BLaER1 (cell line): Measurements from ENCODE around the gene UNC5A.

Experiments
- H3K27ac ChIP-seq: shearing (Covaris generic); formaldehyde crosslinking; 2 replicates; pipeline ENCODE4 v1.8.1; 2022
- H3K27me3 ChIP-seq: shearing (Covaris generic); formaldehyde crosslinking; 2 replicates; pipeline ENCODE4 v1.8.1; 2022
- H3K36me3 ChIP-seq: shearing (Covaris generic); formaldehyde crosslinking; 2 replicates; pipeline ENCODE4 v1.8.1; 2022
- H3K4me1 ChIP-seq: shearing (Covaris generic); formaldehyde crosslinking; 2 replicates; pipeline ENCODE4 v1.8.1; 2022
- H3K4me2 ChIP-seq: shearing (Covaris generic); formaldehyde crosslinking; 2 replicates; pipeline ENCODE4 v1.8.1; 2022
- H3K4me3 ChIP-seq: shearing (Covaris generic); formaldehyde crosslinking; 2 replicates; pipeline ENCODE4 v1.8.1; 2022
- H3K9ac ChIP-seq: shearing (Covaris generic); formaldehyde crosslinking; 2 replicates; pipeline ENCODE4 v1.8.1; 2022
- H3K9me3 ChIP-seq: shearing (Covaris generic); formaldehyde crosslinking; 2 replicates; pipeline ENCODE4 v1.8.1; 2022
- H4K20me1 ChIP-seq: shearing (Covaris generic); formaldehyde crosslinking; 2 replicates; pipeline ENCODE4 v1.8.1; 2022
- Cebpa-rat ChIP-seq: shearing (Covaris generic); IDR thresholded peaks from 2 replicates; pipeline ENCODE4 v1.8.1; 2022

Gene UNC5A

DNA sequence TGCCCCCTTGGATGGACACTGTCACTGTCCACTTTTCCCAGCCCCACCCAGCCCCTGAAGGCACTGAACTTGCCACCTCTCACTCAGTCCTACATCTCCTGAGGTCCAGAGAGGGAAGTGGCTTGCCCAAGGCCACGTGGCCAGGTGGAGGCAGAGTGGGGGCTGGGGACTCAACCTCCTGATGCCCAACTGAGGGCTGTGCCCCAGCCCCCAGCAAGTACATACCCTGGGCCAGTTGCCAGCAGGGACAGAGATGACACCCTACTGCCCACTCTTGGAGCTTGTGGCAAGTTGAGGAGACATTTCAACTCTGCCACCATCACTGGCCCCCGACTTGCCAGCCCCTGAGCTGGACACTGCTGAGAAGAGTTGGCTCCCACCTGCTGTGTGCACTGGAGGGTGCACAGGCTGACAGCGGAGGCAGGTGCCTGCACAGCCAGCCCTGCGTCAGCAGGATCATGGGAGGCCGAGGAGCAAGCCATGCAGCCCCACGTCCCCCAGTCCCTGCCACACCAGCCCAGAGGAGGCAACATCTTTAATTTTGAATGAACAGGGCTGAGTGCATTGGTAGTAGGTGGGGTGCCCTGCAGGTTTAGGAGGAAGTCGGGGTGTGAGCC is 39.4 kb downstream of the UNC5A start:
- H3K9ac ChIP-seq: no peak overlapping the region
- no peak overlapping the region for H3K4me3 ChIP-seq
- H3K27me3 ChIP-seq: peaks cover 23% of the 10 kb centered on the region; the same call in 1 of the 2 replicates
- H3K4me2 ChIP-seq: no peak overlapping the region
- H3K27ac ChIP-seq: no peak overlapping the region
- peaks cover 30% of the 10 kb centered on the region; the same call in 1 of the 2 replicates for H4K20me1 ChIP-seq
- H3K4me1 ChIP-seq: peaks cover 13% of the 10 kb centered on the region
- TF ChIP-seq Cebpa-rat: no peak
- no peaks in the 10 kb centered on the region for H3K36me3 ChIP-seq
- no peaks in the 10 kb centered on the region for H3K9me3 ChIP-seq

- H3K4me3 ChIP-seq: no peak overlapping the region
- peaks cover 32% of the 10 kb centered on the region; the same call in 1 of the 2 replicates for H3K27me3 ChIP-seq
- no peak for TF ChIP-seq Cebpa-rat
- no peak overlapping the region for H3K27ac ChIP-seq
- H3K9ac ChIP-seq: no peak overlapping the region
- no peak overlapping the region for H3K4me2 ChIP-seq
- peaks cover 4% of the 10 kb centered on the region for H3K4me1 ChIP-seq
- no peaks in the 10 kb centered on the region for H3K36me3 ChIP-seq
- H4K20me1 ChIP-seq: peaks cover 30% of the 10 kb centered on the region; the same call in 1 of the 2 replicates
- no peaks in the 10 kb centered on the region for H3K9me3 ChIP-seq
Measured at GRCh38 chr5:176850371-176851245, 40.2 kb downstream of the UNC5A start.

- H3K9me3 ChIP-seq: no peaks in the 10 kb centered on the region
- no peaks in the 10 kb centered on the region for H3K36me3 ChIP-seq
- H3K4me1 ChIP-seq: no peaks in the 10 kb centered on the region
- TF ChIP-seq Cebpa-rat: no peak
- no peak overlapping the region for H3K27ac ChIP-seq
- H3K27me3 ChIP-seq: peaks cover 40% of the 10 kb centered on the region; the same call in 1 of the 2 replicates
- peaks cover 27% of the 10 kb centered on the region; the same call in 1 of the 2 replicates for H4K20me1 ChIP-seq
- no peak overlapping the region for H3K9ac ChIP-seq
- no peak overlapping the region for H3K4me2 ChIP-seq
- H3K4me3 ChIP-seq: no peak overlapping the region
Measured at GRCh38 chr5:176851380-176851779, 41.0 kb downstream of the UNC5A start.

DNA sequence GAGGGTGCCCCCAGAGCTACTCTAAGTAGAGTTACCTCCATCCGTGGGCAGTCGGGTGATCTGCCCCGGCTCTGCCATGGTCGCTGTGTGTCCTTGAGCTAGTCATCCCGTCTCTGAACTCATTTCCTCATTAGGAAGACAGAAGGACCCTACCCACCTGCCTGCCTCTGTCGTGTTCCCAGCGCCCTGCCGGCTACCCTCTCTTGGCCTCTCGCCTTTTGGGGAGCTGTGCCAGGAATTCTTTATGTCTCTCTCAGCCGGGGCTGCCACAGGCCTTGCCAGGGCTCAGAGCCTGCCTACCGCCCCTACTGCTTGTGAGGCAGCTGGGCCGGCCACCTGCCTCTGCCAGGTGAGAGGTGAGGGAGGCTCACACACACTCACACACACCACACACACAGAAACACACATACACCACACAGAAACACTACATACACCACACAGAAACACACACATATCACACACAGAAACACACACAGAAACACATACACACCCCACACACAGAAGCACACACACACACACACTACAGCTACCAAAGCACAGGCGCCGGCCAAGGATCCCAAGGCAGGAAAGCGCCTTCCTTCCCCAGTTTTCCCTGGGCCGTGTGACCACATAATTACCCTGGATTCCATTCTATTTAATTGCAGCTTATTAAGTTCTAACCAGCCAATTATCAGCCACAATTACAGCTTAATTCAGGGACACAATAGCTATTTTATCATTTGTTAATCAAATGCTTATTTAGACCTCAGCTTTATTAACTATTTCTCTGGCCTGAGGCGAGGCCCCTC is 41.7 kb downstream of the UNC5A start:
- no peak overlapping the region for H3K4me3 ChIP-seq
- H3K4me1 ChIP-seq: no peaks in the 10 kb centered on the region
- peaks cover 43% of the 10 kb centered on the region; the same call in 1 of the 2 replicates for H3K27me3 ChIP-seq
- no peak overlapping the region for H3K27ac ChIP-seq
- no peaks in the 10 kb centered on the region for H3K36me3 ChIP-seq
- no peak overlapping the region for H3K9ac ChIP-seq
- H3K9me3 ChIP-seq: no peaks in the 10 kb centered on the region
- peaks cover 24% of the 10 kb centered on the region; the same call in 1 of the 2 replicates for H4K20me1 ChIP-seq
- TF ChIP-seq Cebpa-rat: no peak
- H3K4me2 ChIP-seq: no peak overlapping the region

- Histone ChIP-seq H3K4me2 (no peak overlapping the region), H4K20me1 (peaks cover 24% of the 10 kb centered on the region; the same call in 1 of the 2 replicates), H3K4me3 (no peak overlapping the region), H3K9me3 (no peaks in the 10 kb centered on the region), H3K27me3 (peaks cover 50% of the 10 kb centered on the region; the same call in 1 of the 2 replicates), H3K4me1 (no peaks in the 10 kb centered on the region), H3K9ac (no peak overlapping the region), H3K27ac (no peak overlapping the region), H3K36me3 (no peaks in the 10 kb centered on the region)
- no peak for TF ChIP-seq Cebpa-rat
Measured at GRCh38 chr5:176853151-176853778, 42.9 kb downstream of the UNC5A start.

DNA sequence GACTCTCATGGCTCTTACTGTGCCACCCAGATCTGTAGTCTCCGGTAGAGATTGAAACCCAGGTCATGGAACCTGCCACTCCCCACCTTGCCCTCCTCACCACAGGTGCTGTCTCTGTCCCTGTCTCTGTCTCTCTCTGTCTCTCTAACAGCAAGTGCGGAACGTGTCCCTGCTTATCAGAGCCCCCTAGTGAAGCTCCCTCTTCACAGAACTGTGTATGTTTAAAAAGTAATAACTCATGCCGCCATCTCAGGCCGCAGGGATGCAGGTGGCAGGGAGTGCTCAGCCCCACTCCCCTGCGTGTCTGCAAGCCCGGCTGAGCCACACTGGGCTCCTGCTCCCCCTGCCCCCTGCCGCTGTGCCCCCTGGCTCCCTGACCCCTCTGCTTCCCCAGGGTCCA is 43.8 kb downstream of the UNC5A start:
- Histone ChIP-seq H4K20me1 (peaks cover 24% of the 10 kb centered on the region; the same call in 1 of the 2 replicates), H3K4me1 (no peaks in the 10 kb centered on the region), H3K4me2 (no peak overlapping the region), H3K9ac (no peak overlapping the region), H3K27me3 (peaks cover 48% of the 10 kb centered on the region; the same call in 1 of the 2 replicates), H3K27ac (no peak overlapping the region), H3K9me3 (no peaks in the 10 kb centered on the region), H3K36me3 (no peaks in the 10 kb centered on the region), H3K4me3 (no peak overlapping the region)
- no peak for TF ChIP-seq Cebpa-rat

DNA sequence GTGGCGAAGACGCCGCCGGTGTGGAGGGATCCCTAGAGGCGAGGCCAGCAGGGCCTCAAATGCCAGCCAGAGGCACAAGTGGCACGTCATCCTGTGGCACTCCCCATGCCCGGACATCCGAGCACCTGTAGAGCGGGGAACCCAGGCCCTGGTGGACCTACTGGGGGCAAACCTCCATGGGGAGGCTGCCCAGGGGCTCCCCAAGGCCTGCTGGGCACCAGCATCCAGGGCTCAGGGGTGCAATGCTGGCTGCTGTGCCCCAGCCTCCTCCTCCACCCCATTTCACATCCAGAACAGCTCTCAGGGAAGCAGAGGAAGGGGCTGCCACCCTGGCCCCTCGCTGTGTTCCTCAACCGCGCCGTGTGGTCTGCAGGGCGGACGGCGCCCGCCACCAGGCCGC is 45.2 kb downstream of the UNC5A start:
- Histone ChIP-seq H3K36me3 (no peaks in the 10 kb centered on the region), H4K20me1 (peaks cover 26% of the 10 kb centered on the region; the same call in 1 of the 2 replicates), H3K27ac (no peak overlapping the region), H3K4me3 (no peak overlapping the region), H3K27me3 (peaks cover 54% of the 10 kb centered on the region; the same call in 1 of the 2 replicates), H3K4me1 (no peaks in the 10 kb centered on the region), H3K4me2 (no peak overlapping the region), H3K9ac (no peak overlapping the region), H3K9me3 (no peaks in the 10 kb centered on the region)
- TF ChIP-seq Cebpa-rat: no peak

DNA sequence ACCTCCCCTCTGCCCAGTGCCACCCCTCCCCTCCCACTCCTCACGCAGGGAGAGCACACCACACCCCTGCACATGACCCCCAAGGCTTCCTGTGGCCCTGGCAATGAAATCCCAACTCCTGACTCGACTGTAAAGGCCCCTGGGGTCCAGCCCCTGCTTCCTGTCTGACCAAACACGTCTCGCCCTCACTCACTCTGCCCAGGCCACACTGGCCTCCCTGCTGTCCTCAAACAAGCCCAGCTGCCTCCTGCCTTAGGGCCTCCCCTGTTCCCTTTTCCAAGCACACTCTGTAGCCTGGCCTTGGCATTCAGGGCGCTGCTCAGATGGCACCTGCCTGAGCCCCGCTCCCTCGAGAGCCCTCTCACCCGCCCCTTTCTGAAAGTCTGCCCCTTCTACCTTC is 46.4 kb downstream of the UNC5A start:
- H3K27me3 ChIP-seq: peaks cover 63% of the 10 kb centered on the region

GRCh38 chr5:176857216-176857893 is 47.0 kb downstream of the UNC5A start:
- Histone ChIP-seq H3K9me3 (no peaks in the 10 kb centered on the region), H4K20me1 (peaks cover 38% of the 10 kb centered on the region), H3K4me1 (peaks cover 11% of the 10 kb centered on the region), H3K27me3 (peaks cover 70% of the 10 kb centered on the region), H3K27ac (no peak overlapping the region), H3K4me2 (no peak overlapping the region), H3K9ac (no peak overlapping the region), H3K4me3 (no peak overlapping the region), H3K36me3 (no peaks in the 10 kb centered on the region)
- no peak for TF ChIP-seq Cebpa-rat

More for the DNA sequence above, 46.4 kb downstream of the UNC5A start:
- Histone ChIP-seq H3K4me2 (no peak overlapping the region), H4K20me1 (peaks cover 37% of the 10 kb centered on the region), H3K9ac (no peak overlapping the region), H3K27ac (no peak overlapping the region), H3K4me3 (no peak overlapping the region), H3K4me1 (peaks cover 5% of the 10 kb centered on the region; the same call in 1 of the 2 replicates), H3K36me3 (no peaks in the 10 kb centered on the region), H3K9me3 (no peaks in the 10 kb centered on the region)
- no peak for TF ChIP-seq Cebpa-rat
